Mucosa of descending colon (tissue), 3 donors: ENCODE data around the gene RAB37. TPM values are rescaled to one million over a fixed set of nuclear protein-coding genes. Genes with fewer than 3 reads are reported as not detected.

Experiments used
- ATAC-seq: fragments of 200-7000 bp; cut with Tn5 transposase; one replicate; pipeline ENCODE4 v1.9.1; 2020; ENCODE audit warnings: mild to moderate bottlenecking, moderate library complexity
- DNase-seq, 3 donors: peaks; one replicate each; pipeline ENCODE4 v3.0.0-alpha.2; 2020
- H3K36me3 ChIP-seq: fragments of 200-600 bp; one replicate; pipeline ENCODE4 v1.8.0; 2021; ENCODE audit warnings: low read depth, mild to moderate bottlenecking
- H3K4me1 ChIP-seq: fragments of 200-600 bp; one replicate; pipeline ENCODE4 v1.8.0; 2021; ENCODE audit warnings: low read depth, mild to moderate bottlenecking
- H3K4me3 ChIP-seq: fragments of 200-600 bp; one replicate; pipeline ENCODE4 v1.8.0; 2021; ENCODE audit warnings: mild to moderate bottlenecking
- H3K9me3 ChIP-seq: fragments of 200-600 bp; one replicate; pipeline ENCODE4 v1.8.0; 2021; ENCODE audit warnings: mild to moderate bottlenecking
- CTCF ChIP-seq: fragments of 200-600 bp; IDR thresholded peaks from one replicate; pipeline ENCODE4 v1.8.0; 2022; ENCODE audit warnings: antibody characterized with exemption, mild to moderate bottlenecking
- intact Hi-C, 2 donors: fragments of 100-400 bp; cut with DNase I in 1 of 2; cut with micrococcal nuclease in 1 of 2; formaldehyde crosslinking; loops; one replicate each; pipeline versions ENCODE4 v1.11.0 to v1.11.1; 2022; cut with DNase I, micrococcal nuclease
- total RNA-seq, 3 donors: library from RNA; stranded (reverse); fragmentation: NEBNext Ultra II Directional in 2 of 3; extraction: Animal tissue kit (Norgen Biotek cat#: 25700) in 2 of 3; gene quantifications; one replicate each; pipeline versions ENCODE4 v1.2.1 to v1.2.4, GENCODE V29; 2021 to 2023
- donor health status: DM: no; HTN: no; CAD: no; lungs with moderate emphysema.
- donor health status: DM: no; HTN: no; CAD: no.
- donor health status: DM: no; HTN: yes; CAD: no.

Gene RAB37
- total RNA-seq, 3 donors from 2014 or later = 4.3 to 9.8 (median 9.0) TPM

DNA sequence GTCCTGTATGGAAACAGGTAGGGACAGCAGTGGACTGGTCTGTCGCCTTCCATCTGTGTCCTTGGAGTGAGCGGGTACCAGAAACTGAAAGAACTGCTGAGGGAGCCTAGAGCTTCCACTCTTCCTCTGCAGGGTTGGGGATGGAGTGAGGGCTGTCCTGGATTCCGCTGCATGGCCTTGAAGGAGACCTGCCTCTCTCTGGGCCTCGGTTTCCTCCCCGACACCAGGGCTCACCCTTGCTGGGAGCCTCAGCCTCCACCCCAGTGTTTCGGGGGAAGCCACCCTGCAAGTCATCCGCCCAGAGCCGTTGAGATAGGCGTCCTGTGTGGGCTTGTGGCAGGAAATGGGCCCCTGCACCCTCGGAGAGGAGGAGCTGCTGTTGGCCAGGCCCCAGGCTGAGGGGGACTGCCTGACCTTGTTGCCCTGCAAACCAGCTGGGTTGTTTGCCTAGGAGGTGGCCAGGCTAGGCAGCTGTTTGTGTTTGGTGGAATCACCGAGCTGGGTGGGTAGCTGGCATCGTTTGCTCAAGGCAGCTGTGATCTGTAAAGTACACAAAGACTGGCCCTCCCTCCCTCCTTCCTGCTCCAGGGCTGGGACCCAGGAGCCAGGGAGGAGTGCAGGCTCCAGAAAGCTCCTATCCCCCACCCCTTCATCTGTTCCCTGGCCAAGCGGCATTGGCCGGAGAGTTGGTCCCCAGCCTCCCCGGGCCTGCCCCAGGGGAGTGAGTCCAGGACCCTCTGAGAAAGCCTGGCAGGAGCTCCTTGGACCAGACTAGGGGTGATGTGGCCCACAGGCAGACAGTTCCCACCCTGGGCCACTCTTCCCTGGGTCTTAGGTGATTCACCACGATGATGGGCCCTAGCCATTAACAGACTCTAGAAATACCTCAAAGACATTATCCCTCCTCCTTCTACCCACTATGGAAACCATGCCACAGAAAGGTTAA lies 1.3 kb downstream of the RAB37 start:
- H3K36me3 ChIP-seq = no peaks in the 10 kb centered on the region
- no peaks in the 10 kb centered on the region for H3K9me3 ChIP-seq
- peak; percentile 62 to 91 (median 76) for DNase-seq
- ATAC-seq = peak; percentile 72
- peaks cover 31% of the 10 kb centered on the region for H3K4me1 ChIP-seq
- H3K4me3 ChIP-seq = no peak overlapping the region
- intact Hi-C loops = no loop called here
- TF ChIP-seq CTCF = no peak

DNA sequence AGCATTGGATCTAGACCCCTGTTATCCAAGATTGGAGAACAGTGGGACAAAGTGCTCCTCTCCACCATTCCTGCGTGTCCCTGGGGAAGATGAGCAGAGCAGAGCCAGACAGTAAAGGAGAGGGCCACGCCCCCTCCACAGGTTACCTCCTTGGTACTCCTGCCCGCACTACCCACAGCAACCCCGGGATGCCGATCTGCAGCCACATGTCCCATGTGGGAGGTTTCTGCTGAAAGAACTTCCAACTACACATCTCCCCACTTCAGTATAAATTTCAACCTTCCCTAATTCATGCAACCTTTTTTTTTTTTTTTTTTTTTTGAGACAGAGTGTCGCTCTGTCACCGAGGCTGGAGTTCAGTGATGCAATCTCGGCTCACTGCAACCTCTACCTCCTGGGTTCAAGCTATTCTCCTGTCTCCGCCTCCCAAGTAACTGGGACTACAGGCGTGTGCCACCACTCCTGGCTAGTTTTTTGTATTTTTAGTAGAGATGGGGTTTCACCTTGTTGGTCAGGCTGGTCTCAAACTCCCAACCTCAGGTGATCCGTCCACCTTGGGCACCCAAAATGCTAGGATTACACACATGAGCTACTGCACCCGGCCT lies 2.3 kb downstream of the RAB37 start:
- Histone ChIP-seq H3K4me3 (no peak overlapping the region), H3K9me3 (no peaks in the 10 kb centered on the region), H3K36me3 (no peaks in the 10 kb centered on the region), H3K4me1 (peaks cover 31% of the 10 kb centered on the region)
- no peak for ATAC-seq
- peak in 1 of 3 donors; percentile 71 for DNase-seq
- intact Hi-C loops = no loop called here
- no peak for TF ChIP-seq CTCF

DNA sequence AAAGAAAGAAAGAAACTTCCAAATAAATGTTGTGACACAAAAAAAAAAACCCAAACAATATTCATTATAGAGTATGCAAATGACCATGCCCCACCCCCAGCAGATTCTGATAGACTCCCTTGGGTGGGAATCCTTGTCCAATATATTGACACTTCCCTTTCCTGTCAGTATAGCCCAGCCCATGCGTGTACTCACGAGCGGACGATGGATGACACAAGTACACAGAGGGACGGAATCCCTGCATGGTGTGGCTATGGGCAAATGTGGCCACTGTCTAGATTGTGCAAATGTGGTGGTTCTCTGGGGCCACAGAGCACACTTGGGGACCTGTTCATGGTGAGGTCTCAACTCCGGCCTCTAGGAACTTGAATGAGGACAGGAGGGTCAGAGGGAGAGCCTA lies 3.1 kb downstream of the RAB37 start:
- H3K36me3 ChIP-seq = no peaks in the 10 kb centered on the region
- DNase-seq (peak in 1 of 3 donors; percentile 36), ATAC-seq (no peak)
- H3K9me3 ChIP-seq = no peaks in the 10 kb centered on the region
- TF ChIP-seq CTCF = no peak
- H3K4me3 ChIP-seq = no peak overlapping the region
- intact Hi-C loops = loop anchor here (5.0 kb wide), 1 partner anchor 122 kb away; no protein-coding TSS in a partner anchor
- H3K4me1 ChIP-seq = peaks cover 35% of the 10 kb centered on the region

DNA sequence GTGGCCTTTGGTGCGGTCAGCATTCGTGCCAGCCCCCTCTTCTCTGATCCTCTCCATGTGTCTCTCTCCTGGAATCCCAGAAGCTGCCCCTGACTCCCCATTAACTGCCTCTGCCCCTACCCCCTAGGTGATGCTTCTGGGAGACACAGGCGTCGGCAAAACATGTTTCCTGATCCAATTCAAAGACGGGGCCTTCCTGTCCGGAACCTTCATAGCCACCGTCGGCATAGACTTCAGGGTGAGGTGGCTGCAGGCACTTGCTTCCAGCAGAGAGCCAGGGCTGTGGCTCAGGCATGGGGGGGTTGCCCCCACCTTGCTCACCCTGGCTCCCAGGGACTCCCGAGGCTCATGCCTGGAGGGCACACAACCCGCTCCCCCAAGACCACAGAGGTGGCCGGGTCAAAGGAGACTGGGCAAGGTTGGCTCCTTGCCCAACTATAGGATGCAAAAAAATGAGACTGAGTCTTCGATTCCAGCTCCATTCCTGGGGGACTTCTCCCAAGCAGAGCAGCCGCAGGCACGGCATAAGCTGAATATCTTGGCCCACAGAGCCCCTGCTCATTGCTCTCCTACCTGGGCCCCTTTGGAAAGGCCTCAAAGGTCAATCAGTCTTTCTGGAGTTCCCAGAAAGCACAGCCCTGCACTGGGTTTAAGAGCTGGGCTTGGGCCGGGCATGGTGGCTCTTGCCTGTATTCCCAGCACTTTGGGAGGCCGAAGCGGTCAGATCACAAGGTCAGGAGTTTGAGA lies 3.8 kb downstream of the RAB37 start:
- ATAC-seq = no peak
- intact Hi-C loops = loop anchor here (5.0 kb wide), 1 partner anchor 121 kb away; no protein-coding TSS in a partner anchor
- TF ChIP-seq CTCF = no peak
- Histone ChIP-seq H3K4me1 (peaks cover 37% of the 10 kb centered on the region), H3K4me3 (no peak overlapping the region), H3K36me3 (no peaks in the 10 kb centered on the region), H3K9me3 (no peaks in the 10 kb centered on the region)
- DNase-seq = peak in 1 of 3 donors; percentile 50

DNA sequence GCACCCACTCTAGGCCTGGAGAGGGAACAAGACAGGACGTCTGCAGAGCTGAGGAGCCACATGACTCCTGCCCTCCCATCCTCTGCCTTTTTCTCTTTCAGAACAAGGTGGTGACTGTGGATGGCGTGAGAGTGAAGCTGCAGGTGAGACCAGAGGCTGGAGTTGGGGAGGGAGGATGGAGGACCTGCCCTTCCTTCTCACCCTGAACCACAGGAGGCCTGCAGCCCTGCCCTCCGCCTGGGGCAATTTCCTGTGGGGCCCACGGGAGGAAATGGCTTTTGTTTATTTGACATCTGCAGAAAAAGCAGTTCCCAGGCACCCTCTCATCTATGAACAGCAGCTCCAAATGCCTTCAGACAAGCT lies 5.1 kb downstream of the RAB37 start:
- DNase-seq (peak in 2 of 3 donors; percentile 65 to 84), ATAC-seq (peak; percentile 31)
- TF ChIP-seq CTCF = no peak
- Histone ChIP-seq H3K9me3 (no peaks in the 10 kb centered on the region), H3K4me3 (no peak overlapping the region), H3K4me1 (peaks cover 33% of the 10 kb centered on the region), H3K36me3 (no peaks in the 10 kb centered on the region)
- intact Hi-C loops = loop anchor here (5.0 kb wide), 1 partner anchor 120 kb away; no protein-coding TSS in a partner anchor
